GM19240 (cell line): Measurements from ENCODE around the gene AMBRA1.

Experiments used
- DNase-seq: peaks from one replicate; pipeline ENCODE4 v3.0.0; 2011; ENCODE audit warnings: low spot score; ENCODE audit not compliant: insufficient read length

AMBRA1 gene

DNA sequence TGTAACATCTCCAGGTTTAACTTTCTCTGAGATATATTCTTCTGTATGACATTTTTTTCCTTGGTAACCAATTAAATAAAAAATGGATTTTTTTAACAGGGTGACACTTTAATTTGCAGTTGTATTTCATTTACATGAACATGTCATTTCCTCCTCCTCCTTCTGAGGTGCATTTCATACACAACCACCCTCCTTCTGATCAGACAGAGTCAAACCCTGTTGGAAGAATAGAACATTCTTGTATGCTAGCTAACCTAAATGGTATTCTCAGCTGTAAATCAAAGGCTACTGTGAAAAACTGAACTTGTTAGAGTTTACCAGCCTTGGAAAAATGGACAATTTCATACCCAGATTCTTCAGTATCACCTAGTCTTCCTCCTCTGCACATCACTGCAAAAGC lies 149.5 kb downstream of the AMBRA1 start:
- DNase-seq = no peak

DNA sequence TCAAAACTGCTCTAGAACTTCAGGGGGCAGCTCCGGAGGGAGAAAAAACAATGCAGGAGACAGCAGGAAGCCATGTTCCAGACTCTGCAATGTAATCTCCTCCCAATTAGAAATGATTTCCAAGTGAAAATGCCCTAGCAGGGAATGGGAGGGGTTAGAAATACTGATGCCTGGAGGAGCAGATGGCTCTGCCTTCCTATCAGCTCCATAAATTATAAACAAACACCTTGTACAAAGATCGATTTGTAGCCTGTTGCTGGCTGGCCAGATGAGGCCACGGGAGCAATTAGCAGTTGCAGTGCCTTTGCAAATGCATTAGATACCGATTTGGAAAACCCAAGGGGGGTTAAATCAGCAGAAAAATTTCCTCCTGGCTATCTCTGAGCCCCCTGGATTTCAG lies 155.6 kb downstream of the AMBRA1 start:
- DNase-seq = no peak

DNA sequence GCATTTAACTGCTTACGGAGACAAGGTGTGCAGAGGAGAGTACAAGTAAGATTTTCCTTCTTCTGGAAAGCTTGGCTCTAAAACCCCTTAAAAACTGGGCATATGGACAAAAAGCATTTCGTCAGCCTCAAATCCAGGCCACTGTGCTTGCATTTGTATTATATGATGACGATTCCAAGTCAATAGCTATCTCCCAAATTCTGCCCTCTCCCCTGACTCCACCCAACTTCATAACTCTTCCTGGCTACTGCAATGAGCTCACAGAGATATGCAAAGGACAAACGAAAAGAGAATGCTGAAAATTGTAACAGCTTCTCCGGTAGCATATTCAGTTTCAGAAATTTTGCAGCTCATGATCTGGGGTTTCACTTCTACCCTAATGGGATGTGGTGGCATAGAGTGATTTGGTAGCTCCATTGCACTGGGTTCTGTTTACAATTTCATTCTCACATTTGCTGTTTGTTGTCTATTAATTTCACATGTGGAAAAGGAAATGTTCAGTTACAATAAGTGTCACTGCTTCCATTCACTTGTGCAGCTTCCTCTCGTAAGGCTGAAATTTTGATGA lies 156.6 kb downstream of the AMBRA1 start:
- no peak for DNase-seq

DNA sequence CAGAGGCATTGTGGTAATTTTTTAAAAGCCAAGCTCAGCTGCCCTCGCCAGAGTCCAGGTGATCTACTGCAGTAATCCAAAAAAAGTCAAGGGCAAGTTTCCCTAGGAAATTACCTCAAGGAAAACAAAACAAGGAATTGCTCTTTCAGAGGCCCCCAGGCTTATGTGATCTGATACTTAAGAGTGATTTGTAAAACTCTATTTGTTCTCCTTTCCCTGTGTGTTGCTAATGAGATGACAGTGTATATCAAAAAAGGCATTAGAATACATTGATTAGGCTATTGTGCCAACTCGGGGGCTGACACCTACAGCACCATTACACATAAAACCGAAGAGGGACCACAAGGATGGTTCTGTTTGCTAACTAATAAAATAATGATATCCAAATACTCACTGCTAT lies 157.7 kb downstream of the AMBRA1 start:
- no peak for DNase-seq

DNA sequence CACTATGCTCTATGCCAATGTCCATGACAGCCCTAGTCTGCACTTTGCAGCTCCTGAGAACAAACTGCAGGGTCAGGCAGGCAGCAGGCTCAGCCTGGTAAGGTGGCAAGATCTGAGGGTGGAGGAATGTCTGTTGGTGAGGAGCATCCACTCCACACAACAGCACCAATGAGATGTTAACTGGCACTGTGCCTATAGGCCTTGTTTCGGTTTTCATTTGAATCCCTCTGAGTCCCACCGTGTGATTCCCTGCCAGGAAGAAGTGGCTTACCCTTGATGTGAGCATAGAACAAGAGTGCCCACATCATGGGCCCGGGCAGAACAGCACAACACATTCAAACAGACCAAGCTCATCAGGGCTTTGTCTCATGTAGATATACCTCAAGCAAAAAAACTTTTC lies 158.1 kb downstream of the AMBRA1 start:
- no peak for DNase-seq

DNA sequence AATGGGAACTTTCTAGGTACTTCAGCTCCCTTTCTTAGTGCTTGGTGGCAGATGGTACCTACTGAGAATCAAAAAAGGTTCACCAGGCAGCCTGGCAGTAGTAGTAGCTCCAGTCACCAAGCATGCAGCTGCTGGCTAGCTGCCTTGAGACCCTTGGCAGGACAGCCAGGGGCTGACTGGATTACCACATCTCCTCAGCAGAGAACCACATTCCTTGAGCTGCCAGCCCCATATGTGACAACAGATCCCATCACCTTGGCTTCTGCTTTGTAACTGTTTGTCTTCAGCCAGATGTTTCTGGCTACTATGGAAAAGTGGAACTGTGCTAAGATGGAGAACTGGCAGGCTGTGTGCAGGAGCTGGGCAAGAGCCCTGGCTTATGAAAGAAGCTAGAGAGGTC lies 162.6 kb downstream of the AMBRA1 start:
- DNase-seq = no peak

DNA sequence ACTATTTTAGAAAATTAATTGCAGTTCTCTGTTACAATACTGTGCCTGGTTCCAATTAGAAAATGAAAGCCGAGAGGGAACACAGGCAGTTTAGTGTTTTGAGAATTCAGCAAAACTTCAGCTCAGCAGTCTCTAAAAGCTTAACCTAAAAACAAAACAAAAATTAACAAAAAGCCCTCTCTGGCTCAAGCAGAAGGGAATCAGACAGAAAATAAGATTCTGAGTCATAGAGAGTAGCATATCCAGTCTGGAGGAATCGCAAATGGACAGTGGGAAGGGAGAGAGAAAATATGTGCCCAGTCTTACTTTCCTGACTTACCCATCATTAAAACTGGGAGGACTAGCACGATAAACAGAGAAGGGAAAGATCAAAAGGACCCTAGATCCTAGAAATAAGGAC lies 164.1 kb downstream of the AMBRA1 start:
- no peak for DNase-seq

DNA sequence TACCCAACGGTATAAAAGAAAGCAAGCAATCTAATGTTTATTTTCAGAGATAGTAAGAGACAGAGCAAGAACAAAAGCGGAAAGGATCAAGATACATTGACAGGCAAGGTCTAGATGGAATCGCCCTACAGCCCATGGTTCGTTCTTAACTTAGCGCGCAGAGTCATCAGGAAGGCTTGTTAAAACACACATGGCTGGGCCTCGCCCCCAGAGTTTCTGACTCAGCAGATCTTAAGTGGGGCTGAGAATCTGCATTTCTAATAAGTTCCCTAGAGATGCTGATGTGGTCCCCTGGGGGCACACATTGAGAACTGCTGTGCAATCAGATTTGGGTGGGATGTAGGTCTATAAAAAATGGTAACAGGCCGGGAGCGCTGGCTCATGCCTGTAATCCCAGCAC lies 166.5 kb downstream of the AMBRA1 start:
- no peak for DNase-seq

DNA sequence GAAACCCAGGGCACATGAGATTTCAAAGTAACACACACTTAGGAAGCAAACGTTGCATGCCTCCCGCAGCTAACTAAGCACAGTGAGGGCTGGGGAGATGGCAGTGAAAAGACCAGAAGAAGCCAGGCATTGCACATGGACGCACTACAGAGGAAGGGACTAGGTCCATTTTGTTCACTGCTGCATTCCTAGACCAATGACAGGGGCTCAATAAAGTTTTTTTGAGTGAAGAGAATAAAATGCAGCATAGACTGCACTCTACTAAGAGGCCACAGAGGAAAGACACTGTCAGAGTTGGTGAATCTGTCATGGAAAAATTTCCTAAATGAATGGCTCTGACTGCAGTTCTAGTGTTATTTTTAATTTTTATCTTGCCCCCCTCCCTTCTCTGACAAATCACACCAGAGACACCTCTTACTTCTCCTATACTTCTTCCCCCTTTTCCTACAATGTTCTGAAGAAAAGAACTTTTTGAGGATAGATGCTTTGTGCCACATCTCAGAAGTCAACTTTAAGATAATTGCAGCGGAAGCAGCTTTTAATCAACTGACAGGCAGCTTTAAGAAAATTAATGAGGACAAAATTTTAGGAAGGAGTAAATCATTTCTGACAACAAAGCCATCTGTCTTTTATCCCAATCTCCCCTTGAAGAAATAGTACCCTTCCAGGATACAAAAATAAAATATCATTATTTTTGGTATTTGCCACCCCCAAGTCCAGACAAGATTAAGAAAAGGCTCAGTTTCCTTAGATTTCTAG lies 167.4 kb downstream of the AMBRA1 start:
- DNase-seq = no peak

DNA sequence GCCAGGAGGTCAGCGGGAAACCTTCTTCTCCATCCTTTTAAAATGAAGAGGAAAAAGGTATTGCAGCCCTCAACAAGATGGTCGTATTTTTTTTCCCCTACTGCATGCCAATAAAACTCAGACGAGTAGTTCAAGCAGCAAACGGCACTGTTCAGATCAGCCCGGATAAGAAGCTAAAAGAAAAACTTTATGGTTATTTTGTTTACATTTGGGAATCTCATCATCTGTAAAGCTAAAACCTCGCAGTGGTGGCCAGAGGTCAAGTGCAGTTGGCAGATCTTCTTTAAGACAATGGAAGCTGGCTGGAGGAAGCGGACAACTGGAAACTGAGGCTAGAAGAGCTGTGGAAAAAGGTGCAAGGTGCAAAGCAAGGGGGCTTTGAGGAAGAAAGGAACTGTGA lies 171.2 kb downstream of the AMBRA1 start:
- DNase-seq = no peak

DNA sequence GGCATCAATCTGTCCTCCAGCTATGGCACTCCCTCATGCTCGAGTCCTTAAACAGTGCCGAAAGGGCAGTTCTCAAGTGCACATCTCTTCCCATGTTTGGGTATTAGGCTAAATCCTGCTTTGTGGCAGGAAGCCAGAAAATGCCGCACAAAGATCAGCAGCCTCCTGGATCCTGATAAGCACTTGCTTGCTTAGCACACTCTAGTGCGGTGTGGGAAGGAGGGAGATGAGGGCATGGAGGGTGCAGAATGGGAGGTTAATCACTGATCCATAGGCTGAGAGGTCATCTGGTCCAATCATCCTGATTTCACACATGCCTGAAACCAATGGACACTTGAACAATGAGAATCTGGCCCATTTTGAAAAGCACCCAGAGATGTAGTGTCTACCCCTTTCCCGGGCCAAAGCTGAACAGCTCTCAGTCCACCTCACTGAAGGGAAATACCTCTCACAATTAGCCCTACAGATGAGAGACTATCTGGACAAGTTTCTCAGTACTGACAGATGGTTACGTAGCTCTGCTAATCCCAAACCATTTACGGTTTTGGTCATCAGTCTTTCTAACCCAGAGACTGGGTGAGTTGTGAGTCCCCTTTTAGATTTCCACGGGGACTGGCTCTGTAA lies 172.5 kb downstream of the AMBRA1 start:
- DNase-seq = no peak

DNA sequence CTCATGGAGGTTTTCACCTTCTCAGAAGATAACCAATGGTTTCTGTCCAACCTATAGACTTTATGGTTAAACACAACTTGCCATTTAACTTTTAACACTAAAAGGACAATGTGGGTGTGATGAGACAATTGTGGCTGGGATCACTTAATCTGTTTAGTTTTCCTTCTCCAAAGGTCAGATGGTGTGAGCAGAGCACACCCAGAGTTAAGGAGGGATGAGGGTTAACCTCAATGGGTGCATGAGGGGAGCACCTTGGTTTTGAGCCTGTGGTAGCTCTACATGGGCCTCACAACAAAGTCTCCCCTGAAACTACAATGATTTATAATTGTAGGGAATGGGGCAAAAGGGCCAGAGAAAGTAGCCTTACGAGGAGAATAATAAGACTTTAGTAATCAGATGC lies 173.3 kb downstream of the AMBRA1 start:
- DNase-seq = no peak

DNA sequence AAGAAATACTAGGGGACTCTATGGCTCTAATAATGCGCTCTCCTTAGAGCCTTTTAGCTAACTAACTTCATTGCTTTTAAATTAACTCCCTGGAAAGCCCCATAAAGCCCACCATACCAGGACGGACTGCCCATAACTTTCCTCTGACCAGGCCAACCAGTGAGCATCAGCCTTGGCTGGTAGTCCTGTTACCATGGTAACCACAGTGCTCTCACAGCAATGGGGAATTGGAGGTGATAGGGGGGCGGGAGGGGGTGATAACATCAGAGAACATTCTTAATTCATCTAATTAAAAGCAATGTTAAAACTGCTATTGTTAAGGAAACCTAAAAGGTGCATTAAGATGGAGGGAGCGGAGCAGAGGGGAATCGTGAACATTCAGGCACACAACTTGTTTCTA lies 175.1 kb downstream of the AMBRA1 start:
- DNase-seq = no peak

DNA sequence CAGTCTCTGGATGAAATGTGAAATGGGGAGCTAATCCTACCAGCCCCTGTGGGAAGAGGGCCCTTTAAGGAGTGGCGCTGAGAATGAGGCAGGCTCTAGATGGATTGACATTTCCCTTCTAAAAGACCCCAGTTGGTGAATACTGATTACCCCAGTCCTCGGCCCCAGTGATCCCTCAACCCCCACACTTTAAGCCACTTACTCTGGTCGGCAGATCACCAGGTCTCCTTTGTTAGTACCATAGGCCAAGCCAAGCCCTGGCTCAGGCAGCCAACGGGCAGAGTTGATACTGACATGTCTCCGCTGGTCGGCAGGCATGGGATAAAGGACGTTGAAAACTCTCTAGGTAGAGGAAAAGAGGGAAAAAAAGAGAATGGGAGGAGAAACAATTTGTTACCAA lies 176.1 kb downstream of the AMBRA1 start:
- DNase-seq = no peak

DNA sequence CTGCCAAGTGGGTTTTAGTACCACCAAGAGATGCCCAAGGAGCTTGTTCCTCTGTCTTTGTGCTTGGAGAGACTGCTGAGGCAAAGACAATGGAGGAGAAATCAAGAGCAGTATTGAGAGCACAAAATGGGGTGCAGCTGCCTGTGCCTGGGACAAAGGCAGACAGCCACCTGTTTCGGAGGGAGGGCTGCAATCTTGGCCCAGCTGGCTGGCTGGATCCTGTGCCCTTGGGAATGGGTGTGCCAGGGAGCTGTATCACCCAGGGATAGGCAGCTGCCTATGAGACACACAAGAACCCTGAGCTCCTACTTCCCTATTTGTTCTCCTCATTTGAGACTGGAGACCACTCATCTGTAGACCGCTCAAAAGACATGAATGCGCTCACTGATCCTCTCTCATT lies 178.9 kb downstream of the AMBRA1 start:
- DNase-seq = no peak

DNA sequence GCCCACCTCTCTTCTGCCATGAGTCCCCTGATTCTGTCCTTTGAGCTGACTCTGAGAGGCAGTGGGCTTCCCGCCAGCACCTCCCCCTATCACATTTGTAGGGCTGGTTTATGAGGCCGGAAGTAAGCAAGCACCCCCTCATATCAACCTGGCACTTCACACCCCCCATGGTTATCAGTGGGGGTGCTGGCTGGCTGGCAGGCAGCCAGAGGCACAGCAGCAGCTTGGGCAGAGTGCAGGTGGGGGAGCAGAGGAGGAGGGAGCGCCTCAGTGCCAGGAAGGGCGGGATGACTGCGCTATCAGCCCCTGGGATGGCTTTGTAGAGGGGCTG lies 179.4 kb downstream of the AMBRA1 start:
- no peak for DNase-seq

DNA sequence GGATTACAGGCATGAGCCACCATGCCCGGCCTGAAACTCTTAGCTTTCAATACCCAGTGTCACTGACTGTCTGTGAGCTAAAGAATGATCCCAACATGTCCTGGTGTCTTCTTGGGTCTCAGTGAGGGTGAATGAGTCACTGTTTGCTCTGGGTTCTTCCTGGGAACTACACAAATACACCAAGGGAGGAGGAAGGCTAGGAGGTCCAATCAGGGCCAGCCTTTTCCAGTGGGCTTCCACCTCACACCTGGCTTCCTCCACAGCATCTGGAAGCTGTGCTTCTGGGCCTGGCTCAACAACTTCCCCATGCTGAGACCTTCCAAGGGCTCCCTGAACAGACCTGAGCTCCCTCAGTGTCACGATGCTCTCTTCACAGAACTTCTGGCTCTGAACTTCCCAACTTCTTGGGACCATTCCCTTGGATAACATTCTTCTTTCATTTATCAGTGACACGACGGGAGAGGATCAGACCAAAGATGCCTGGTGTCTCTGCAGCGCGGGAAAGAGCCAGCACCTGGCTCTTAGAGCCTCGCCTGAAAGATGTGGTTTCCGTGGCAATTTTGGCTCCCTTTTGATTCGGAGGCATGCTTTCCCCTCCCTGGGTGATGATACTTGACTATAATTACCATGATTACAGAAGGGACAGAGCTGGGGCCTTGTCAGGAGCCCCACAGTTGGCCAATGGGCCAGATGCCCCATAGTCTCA lies 179.9 kb downstream of the AMBRA1 start:
- DNase-seq = no peak

DNA sequence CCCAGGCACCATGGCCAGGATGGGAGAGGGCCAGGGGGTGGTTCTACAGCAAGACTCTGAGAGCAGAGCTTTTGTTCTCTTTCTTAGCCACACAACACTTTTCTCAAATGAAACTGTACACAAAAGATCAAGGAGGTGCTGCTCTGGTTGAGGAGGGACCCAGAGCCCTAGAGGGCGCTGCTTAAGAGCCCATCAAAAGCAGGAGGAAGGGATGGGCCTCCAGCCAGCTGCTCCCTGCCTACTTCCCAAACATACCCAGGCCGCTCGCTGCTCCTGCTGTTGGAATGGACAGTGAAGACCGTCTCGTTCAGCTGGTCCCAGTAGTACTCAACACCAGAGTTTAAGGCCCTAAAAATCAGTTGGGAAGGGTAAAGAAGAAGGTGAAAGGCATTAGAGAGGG lies 183.8 kb downstream of the AMBRA1 start:
- no peak for DNase-seq

DNA sequence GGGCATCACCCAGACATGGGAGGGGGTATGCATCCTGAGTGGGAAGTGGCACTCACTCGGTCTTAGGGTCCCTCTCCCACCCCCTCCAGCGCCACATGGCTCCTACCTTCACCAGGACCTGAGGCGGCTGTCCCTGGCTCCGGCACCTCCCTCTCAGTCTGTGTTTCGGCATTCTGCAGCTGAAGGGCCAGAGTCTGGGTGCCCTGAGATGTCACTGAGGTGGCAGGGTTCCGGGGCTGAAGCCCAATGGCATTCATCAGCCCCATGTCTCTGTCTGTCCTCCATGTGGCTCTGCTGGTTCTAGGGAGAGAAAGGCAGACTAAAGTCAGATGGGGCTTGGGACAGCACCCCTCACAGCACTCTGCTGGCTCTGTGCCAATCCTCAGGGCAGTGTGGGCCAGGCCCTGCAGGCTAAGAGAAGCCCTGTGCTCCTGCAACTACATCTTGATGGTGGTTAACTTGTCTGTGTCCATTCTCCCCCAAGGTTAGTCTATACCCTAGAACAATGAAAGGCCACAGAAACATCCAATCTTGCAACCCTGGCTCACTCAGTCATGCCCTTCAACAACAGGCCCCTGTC lies 185.3 kb downstream of the AMBRA1 start:
- no peak for DNase-seq

DNA sequence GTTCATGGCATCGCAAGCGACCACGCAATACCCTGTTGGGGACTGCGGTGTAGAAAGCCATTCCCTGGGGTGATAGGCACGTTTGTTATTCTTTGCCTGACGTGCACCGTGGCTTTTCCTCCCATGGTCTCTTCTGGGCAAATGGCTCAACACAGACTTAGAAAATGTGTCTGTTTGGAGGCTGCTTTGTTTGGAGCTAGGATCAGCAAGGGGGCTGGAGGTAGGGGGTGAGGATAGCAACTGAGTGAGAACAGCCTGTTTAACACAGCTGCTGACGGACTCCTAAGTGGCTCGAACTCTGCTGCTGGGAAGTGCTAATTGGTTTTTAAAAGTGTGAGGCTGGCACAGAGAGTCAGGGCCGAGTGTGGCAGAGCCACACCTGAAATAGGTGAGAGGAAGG lies 186.2 kb downstream of the AMBRA1 start:
- DNase-seq = no peak

DNA sequence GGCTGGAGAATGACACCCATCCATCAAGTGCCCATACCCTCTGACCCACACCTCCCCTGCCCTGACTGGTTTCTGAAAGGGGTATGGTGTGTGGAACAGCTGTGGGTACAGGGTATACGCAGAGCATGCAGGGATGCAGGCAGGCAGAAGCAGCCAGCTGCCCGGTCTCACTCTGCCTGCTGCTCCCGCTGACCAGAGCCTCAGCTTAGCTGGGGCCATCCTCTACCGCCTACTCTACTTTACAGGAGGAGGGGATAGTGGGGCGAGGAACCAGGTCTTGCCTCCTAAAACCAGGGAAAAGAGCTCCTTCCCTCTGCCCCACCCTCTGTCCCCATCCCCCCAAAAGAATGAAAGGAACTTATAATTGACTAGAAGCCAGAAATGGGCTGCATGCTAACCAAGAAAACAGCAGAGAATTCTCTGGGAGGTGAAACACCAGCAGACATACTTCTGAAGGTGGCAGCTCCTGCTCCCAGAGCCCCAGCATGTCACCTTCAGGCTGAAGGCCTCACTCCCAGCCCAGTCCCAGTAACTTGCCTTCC lies 189.3 kb downstream of the AMBRA1 start:
- no peak for DNase-seq
